Kidney (tissue), 14 donors: ENCODE results near the gene ALAS1. TPM values are rescaled to one million over a fixed set of nuclear protein-coding genes. Genes with fewer than 3 reads are reported as not detected.

Source experiments
- DNase-seq, 5 donors: peaks; one replicate each; pipeline ENCODE4 v3.0.0-alpha.2; 2013 to 2020
- FAIRE-seq: peaks from 2 replicates; lab custom pipeline; 2012; peaks lifted over from hg19 to GRCh38; lab: Jason Lieb, UNC
- H3K27ac ChIP-seq, 2 donors: one replicate each; pipeline ENCODE4 v1.7.0; 2013; ENCODE audit warnings: low read depth in 2 of 2, low read length in 2 of 2, inconsistent platforms in 1 of 2
- H3K27me3 ChIP-seq: one replicate; pipeline ENCODE4 v1.7.1; 2013; ENCODE audit warnings: low read length, inconsistent platforms; ENCODE audit not compliant: control insufficient read depth, insufficient read depth
- H3K36me3 ChIP-seq, 3 donors: one replicate each; pipeline versions ENCODE4 v1.7.0 to v1.7.1; 2013; ENCODE audit warnings: low read length in 3 of 3, control low read depth in 1 of 3, inconsistent platforms in 1 of 3; ENCODE audit not compliant: insufficient read depth in 3 of 3, control insufficient read depth in 2 of 3
- H3K4me1 ChIP-seq, 3 donors: one replicate each; pipeline versions ENCODE4 v1.7.0 to v1.7.1; 2013; ENCODE audit warnings: low read length in 3 of 3, inconsistent platforms in 1 of 3, low read depth in 1 of 3; ENCODE audit not compliant: control insufficient read depth in 2 of 3, insufficient read depth in 2 of 3
- H3K4me3 ChIP-seq, 3 donors: one replicate each; pipeline versions ENCODE4 v1.7.0 to v1.8.1; 2013; ENCODE audit warnings: low read length in 3 of 3, control low read depth in 1 of 3, inconsistent platforms in 1 of 3
- H3K9ac ChIP-seq, 3 donors: one replicate each; pipeline versions ENCODE4 v1.7.0 to v1.7.1; 2013; ENCODE audit warnings: low read length in 3 of 3, control low read depth in 1 of 3, inconsistent platforms in 1 of 3
- H3K9me3 ChIP-seq, 3 donors: one replicate each; pipeline versions ENCODE4 v1.7.0 to v1.7.1; 2013; ENCODE audit warnings: low read length in 3 of 3, control low read depth in 1 of 3, inconsistent platforms in 1 of 3; ENCODE audit not compliant: control insufficient read depth in 2 of 3, insufficient read depth in 1 of 3
- CTCF ChIP-seq: IDR thresholded peaks from 3 replicates; pipeline ENCODE4 v1.5.1; 2012; ENCODE audit warnings: mild to moderate bottlenecking, moderate library complexity, borderline replicate concordance; ENCODE audit not compliant: insufficient read depth; ENCODE audit errors: extremely low read depth
- intact Hi-C: fragments of 100-400 bp; cut with DNase I; formaldehyde crosslinking; loops from one replicate; pipeline ENCODE4 v1.11.1; 2022
- polyA plus RNA-seq: library from polyadenylated mRNA; stranded (reverse); fragments of 350-450 nt; fragmentation: Illumina TruSeq; extraction: RNeasy Lipid Tissue Mini Kit (QIAGEN cat#74804); gene quantifications from one replicate; pipeline ENCODE4 v1.2.3, GENCODE V29; 2014; ENCODE audit warnings: low read depth, low replicate concordance; ENCODE audit not compliant: insufficient read depth
- total RNA-seq: library from RNA; stranded (reverse); fragmentation: NEBNext Ultra II Directional; extraction: Animal tissue kit (Norgen Biotek cat#: 25700); gene quantifications from one replicate; pipeline ENCODE4 v1.2.1, GENCODE V29; 2021
- donor health status: control.
- donor health status: control.
- donor health status: control.
- donor health status: control.
- donor health status: control.
- donor health status: DM: yes; HTN: yes; CAD: no.
- donor health status: Normal renal cell carcinoma (clear cell type).

Gene ALAS1
- total and polyA plus RNA-seq, 2 donors from 2014 or later = 42.8 to 77.2 TPM

- no peak for FAIRE-seq
- no peak overlapping the region for H3K4me3 ChIP-seq
- no peak for TF ChIP-seq CTCF
- no peak overlapping the region for H3K9ac ChIP-seq
- peaks cover 0 to 19% (median 14%) of the 10 kb centered on the region in 3 donors for H3K36me3 ChIP-seq
- H3K27me3 ChIP-seq = no peaks in the 10 kb centered on the region
- intact Hi-C loops = no loop called here
- H3K4me1 ChIP-seq = peaks cover 0 to 3% (median 0%) of the 10 kb centered on the region in 3 donors
- H3K27ac ChIP-seq = no peak overlapping the region
- peak in 1 of 5 donors; percentile 43 for DNase-seq
- no peaks in the 10 kb centered on the region for H3K9me3 ChIP-seq
Measured at GRCh38 chr3:52230889-52231499, 33.0 kb downstream of the ALAS1 start.

DNA sequence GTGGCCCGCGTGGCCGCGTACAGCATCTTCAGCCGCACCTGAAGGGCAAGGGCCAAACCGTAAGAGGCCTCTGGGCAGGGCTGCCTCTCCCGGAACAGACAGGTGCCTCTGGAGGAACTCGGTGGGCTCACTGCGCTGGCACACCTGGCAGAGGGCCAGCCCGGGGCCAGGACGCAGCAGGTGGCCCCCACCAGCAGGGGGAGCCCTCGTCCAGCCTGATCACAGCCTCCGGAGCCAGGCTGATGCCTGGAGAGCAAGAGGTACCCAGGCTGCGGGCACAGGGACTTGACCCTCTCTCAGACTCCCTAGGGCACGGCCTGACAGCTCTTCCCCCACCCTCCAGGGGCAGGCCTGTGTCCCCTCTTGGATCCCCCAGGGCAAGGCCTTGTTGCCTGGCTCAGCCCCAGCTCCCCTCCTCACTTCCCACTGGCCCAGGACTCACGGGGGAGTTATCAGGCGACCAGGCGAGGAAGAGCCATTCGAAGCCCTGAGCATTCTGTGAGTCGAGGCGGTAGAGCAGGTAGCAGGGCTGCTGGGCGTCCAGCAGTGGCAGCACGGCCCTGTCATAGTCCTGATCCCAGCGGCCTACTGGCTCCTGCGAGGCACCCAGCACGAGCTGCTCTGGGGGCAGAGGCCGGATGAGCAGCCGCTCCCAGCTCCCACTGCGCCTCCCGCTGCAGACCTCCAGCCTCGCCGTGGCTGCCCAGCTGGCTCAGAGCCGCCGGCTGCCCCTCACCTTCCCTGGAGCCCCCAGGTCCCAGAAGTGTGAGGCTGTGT, 33.7 kb downstream of the ALAS1 start:
- Histone ChIP-seq H3K36me3 (peaks cover 0 to 19% (median 14%) of the 10 kb centered on the region in 3 donors), H3K27ac (no peak overlapping the region), H3K4me1 (peaks cover 0 to 8% (median 0%) of the 10 kb centered on the region in 3 donors), H3K4me3 (no peak overlapping the region), H3K9ac (no peak overlapping the region), H3K27me3 (no peaks in the 10 kb centered on the region), H3K9me3 (no peaks in the 10 kb centered on the region)
- FAIRE-seq (no peak), DNase-seq (peak in 3 of 5 donors; percentile 60 to 71 (median 62))
- peak; percentile 78 for TF ChIP-seq CTCF
- intact Hi-C loops = no loop called here

DNA sequence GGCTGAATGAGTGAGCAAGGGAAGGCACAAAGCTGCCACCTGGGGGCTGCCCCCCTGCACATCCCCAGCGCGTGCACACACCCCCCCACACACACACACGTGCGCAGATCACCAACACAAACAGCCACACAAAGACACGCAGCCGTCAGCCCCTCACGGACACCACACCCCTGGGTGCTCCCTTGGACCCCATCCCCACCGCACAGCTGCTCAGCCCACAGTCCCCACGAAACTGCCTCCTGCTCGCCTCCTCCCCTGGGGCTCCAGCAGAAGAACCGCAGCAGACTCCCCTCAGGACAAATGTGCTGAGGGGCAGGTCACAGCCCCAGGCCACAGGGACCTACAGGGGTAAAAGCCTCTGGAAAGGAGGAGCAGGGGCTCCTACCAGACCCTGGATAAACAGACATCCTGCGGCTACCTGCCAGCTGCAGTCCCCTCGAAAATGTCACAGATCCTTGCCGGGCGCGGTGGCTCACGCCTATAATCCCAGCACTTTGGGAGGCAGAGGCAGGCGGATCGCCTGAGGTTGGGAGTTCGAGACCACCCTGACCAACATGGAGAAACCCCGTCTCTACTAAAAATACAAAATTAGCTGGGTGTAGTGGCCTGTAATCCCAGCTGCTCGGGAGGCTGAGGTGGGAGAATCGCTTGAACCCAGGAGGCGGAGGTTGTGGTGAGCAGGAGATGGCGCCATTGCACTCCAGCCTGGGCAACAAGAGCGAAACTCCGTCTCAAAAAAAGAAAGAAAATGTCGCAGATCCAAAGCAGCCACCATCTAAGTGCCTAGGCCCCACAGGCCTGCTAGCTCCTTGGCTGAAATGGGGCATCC, 34.5 kb downstream of the ALAS1 start:
- no peak for TF ChIP-seq CTCF
- Histone ChIP-seq H3K27me3 (no peaks in the 10 kb centered on the region), H3K4me1 (peaks cover 0 to 15% (median 4%) of the 10 kb centered on the region in 3 donors), H3K9me3 (no peaks in the 10 kb centered on the region), H3K36me3 (peaks cover 0 to 19% (median 14%) of the 10 kb centered on the region in 3 donors), H3K27ac (no peak overlapping the region), H3K9ac (no peak overlapping the region), H3K4me3 (no peak overlapping the region)
- intact Hi-C loops = no loop called here
- DNase-seq (peak in 1 of 5 donors; percentile 42), FAIRE-seq (no peak)
